Measurements from ENCODE around the gene CPNE4.

CPNE4 gene

GRCh38 chr3:132003685-132004084 is 31.1 kb downstream of the CPNE4 start:
- no peak for TF ChIP-seq CTCF (conservative IDR thresholded peaks at IDR 0.05; ENCODE audit: low read depth, low read length)
- no peak overlapping the region for H3K4me2 ChIP-seq
- H3K79me2 ChIP-seq (ENCODE audit: insufficient read depth, low read depth) = no peaks in the 10 kb centered on the region
- H4K20me1 ChIP-seq (ENCODE audit: insufficient read depth) = no peaks in the 10 kb centered on the region
- H3K9ac ChIP-seq = no peak overlapping the region
- H3K4me3 ChIP-seq (IDR thresholded peaks at IDR 0.05; ENCODE audit: insufficient read depth, low read depth, low read length) = no peak overlapping the region
- H3K27me3 ChIP-seq (ENCODE audit: insufficient read depth, low read depth) = no peaks in the 10 kb centered on the region
- H3K4me1 ChIP-seq (ENCODE audit: low read depth, poor library complexity, severe bottlenecking) = no peaks in the 10 kb centered on the region
- H3K27ac ChIP-seq = no peak overlapping the region
- H3K36me3 ChIP-seq (ENCODE audit: insufficient read depth) = no peaks in the 10 kb centered on the region
- no peak overlapping the region for H2AFZ ChIP-seq (ENCODE audit: low read depth)

GRCh38 chr3:132001999-132002398 is 32.8 kb downstream of the CPNE4 start:
- no peaks in the 10 kb centered on the region for H3K36me3 ChIP-seq (ENCODE audit: insufficient read depth)
- no peak overlapping the region for H3K27ac ChIP-seq
- H3K9ac ChIP-seq = no peak overlapping the region
- no peaks in the 10 kb centered on the region for H3K79me2 ChIP-seq (ENCODE audit: insufficient read depth, low read depth)
- H2AFZ ChIP-seq (ENCODE audit: low read depth) = no peak overlapping the region
- no peaks in the 10 kb centered on the region for H3K27me3 ChIP-seq (ENCODE audit: insufficient read depth, low read depth)
- H4K20me1 ChIP-seq (ENCODE audit: insufficient read depth) = no peaks in the 10 kb centered on the region
- no peak for TF ChIP-seq CTCF (conservative IDR thresholded peaks at IDR 0.05; ENCODE audit: low read depth, low read length)
- no peaks in the 10 kb centered on the region for H3K4me1 ChIP-seq (ENCODE audit: low read depth, poor library complexity, severe bottlenecking)
- H3K4me2 ChIP-seq = no peak overlapping the region
- no peak overlapping the region for H3K4me3 ChIP-seq (IDR thresholded peaks at IDR 0.05; ENCODE audit: insufficient read depth, low read depth, low read length)

- H3K4me1 ChIP-seq (ENCODE audit: low read depth, poor library complexity, severe bottlenecking) = no peaks in the 10 kb centered on the region
- no peak overlapping the region for H3K27ac ChIP-seq
- H3K4me3 ChIP-seq (IDR thresholded peaks at IDR 0.05; ENCODE audit: insufficient read depth, low read depth, low read length) = no peak overlapping the region
- no peak for TF ChIP-seq CTCF (conservative IDR thresholded peaks at IDR 0.05; ENCODE audit: low read depth, low read length)
- no peak overlapping the region for H3K4me2 ChIP-seq
- no peaks in the 10 kb centered on the region for H3K79me2 ChIP-seq (ENCODE audit: insufficient read depth, low read depth)
- no peaks in the 10 kb centered on the region for H4K20me1 ChIP-seq (ENCODE audit: insufficient read depth)
- H2AFZ ChIP-seq (ENCODE audit: low read depth) = no peak overlapping the region
- no peak overlapping the region for H3K9ac ChIP-seq
- H3K36me3 ChIP-seq (ENCODE audit: insufficient read depth) = no peaks in the 10 kb centered on the region
- no peaks in the 10 kb centered on the region for H3K27me3 ChIP-seq (ENCODE audit: insufficient read depth, low read depth)
Measured at GRCh38 chr3:132001036-132001435, 33.8 kb downstream of the CPNE4 start.

GRCh38 chr3:131998027-131998426 is 36.8 kb downstream of the CPNE4 start:
- Histone ChIP-seq H3K4me1 (ENCODE audit: low read depth, poor library complexity, severe bottlenecking) (no peaks in the 10 kb centered on the region), H3K36me3 (ENCODE audit: insufficient read depth) (no peaks in the 10 kb centered on the region), H3K4me3 (IDR thresholded peaks at IDR 0.05; ENCODE audit: insufficient read depth, low read depth, low read length) (no peak overlapping the region), H3K4me2 (no peak overlapping the region), H3K27ac (no peak overlapping the region), H3K79me2 (ENCODE audit: insufficient read depth, low read depth) (no peaks in the 10 kb centered on the region), H4K20me1 (ENCODE audit: insufficient read depth) (no peaks in the 10 kb centered on the region), H3K27me3 (ENCODE audit: insufficient read depth, low read depth) (no peaks in the 10 kb centered on the region), H3K9ac (no peak overlapping the region), H2AFZ (ENCODE audit: low read depth) (no peak overlapping the region)
- TF ChIP-seq CTCF (conservative IDR thresholded peaks at IDR 0.05; ENCODE audit: low read depth, low read length) = no peak

GRCh38 chr3:131995891-131996290 is 38.9 kb downstream of the CPNE4 start:
- Histone ChIP-seq H3K79me2 (ENCODE audit: insufficient read depth, low read depth) (no peaks in the 10 kb centered on the region), H4K20me1 (ENCODE audit: insufficient read depth) (no peaks in the 10 kb centered on the region), H3K4me1 (ENCODE audit: low read depth, poor library complexity, severe bottlenecking) (no peaks in the 10 kb centered on the region), H3K4me3 (IDR thresholded peaks at IDR 0.05; ENCODE audit: insufficient read depth, low read depth, low read length) (no peak overlapping the region), H3K9ac (no peak overlapping the region), H3K27ac (no peak overlapping the region), H3K27me3 (ENCODE audit: insufficient read depth, low read depth) (no peaks in the 10 kb centered on the region), H2AFZ (ENCODE audit: low read depth) (no peak overlapping the region), H3K4me2 (no peak overlapping the region), H3K36me3 (ENCODE audit: insufficient read depth) (no peaks in the 10 kb centered on the region)
- TF ChIP-seq CTCF (conservative IDR thresholded peaks at IDR 0.05; ENCODE audit: low read depth, low read length) = no peak

Measured in KMS-11 (cell line).